GM21526 (cell line): Measurements from ENCODE around the gene RPS3.
"Not testable (repeated sequence)": the region's sequence is repeated elsewhere in the genome, so short reads cannot be mapped to it uniquely, and the experiment has no call there.

ENCODE experiments used
- ATAC-seq: cut with Tn5 transposase; IDR thresholded peaks from one replicate; pipeline ENCODE4 v1.9.1; 2021; ENCODE audit warnings: moderate library complexity; ENCODE audit not compliant: unreplicated experiment, low FRiP score

RPS3 gene

GRCh38 chr11:75409971-75410370 lies 10.7 kb downstream of the RPS3 start:
- not testable (repeated sequence) for ATAC-seq

- not testable (repeated sequence) for ATAC-seq
These were observed 13.8 kb downstream of the RPS3 start for GRCh38 chr11:75413146-75413545.

- ATAC-seq: no peak
These were observed 14.5 kb downstream of the RPS3 start for GRCh38 chr11:75413864-75414263.

- no peak for ATAC-seq
These were observed 21.1 kb downstream of the RPS3 start for GRCh38 chr11:75420224-75421034.

- ATAC-seq: no peak
These were observed 21.8 kb downstream of the RPS3 start for GRCh38 chr11:75421035-75421602.

- no peak for ATAC-seq
These were observed 22.6 kb downstream of the RPS3 start for GRCh38 chr11:75421902-75422247.

GRCh38 chr11:75422248-75423231 lies 23.2 kb downstream of the RPS3 start:
- no peak for ATAC-seq

GRCh38 chr11:75423721-75424120 lies 24.4 kb downstream of the RPS3 start:
- no peak for ATAC-seq

- ATAC-seq: no peak
These were observed 25.1 kb downstream of the RPS3 start for GRCh38 chr11:75424396-75424795.

GRCh38 chr11:75425422-75425821 lies 26.1 kb downstream of the RPS3 start:
- no peak for ATAC-seq

GRCh38 chr11:75426720-75427086 lies 27.4 kb downstream of the RPS3 start:
- ATAC-seq: no peak

GRCh38 chr11:75427181-75427580 lies 27.9 kb downstream of the RPS3 start:
- no peak for ATAC-seq

GRCh38 chr11:75428281-75428724 lies 29.0 kb downstream of the RPS3 start:
- peak; percentile 56 for ATAC-seq

GRCh38 chr11:75428989-75429640 lies 29.8 kb downstream of the RPS3 start:
- no peak for ATAC-seq

- no peak for ATAC-seq
These were observed 30.3 kb downstream of the RPS3 start for GRCh38 chr11:75429641-75429901.

- no peak for ATAC-seq
These were observed 30.8 kb downstream of the RPS3 start for GRCh38 chr11:75429902-75430713.

- no peak for ATAC-seq
These were observed 31.6 kb downstream of the RPS3 start for GRCh38 chr11:75430714-75431532.

GRCh38 chr11:75431533-75432525 lies 32.5 kb downstream of the RPS3 start:
- ATAC-seq: no peak
